Endothelial cell of umbilical vein (primary cell): Measurements from ENCODE around the gene TMEM178A.
"Not testable (repeated sequence)": the region's sequence is repeated elsewhere in the genome, so short reads cannot be mapped to it uniquely, and the experiment has no call there.

Experiments used
- EZH2 ChIP-seq: IDR thresholded peaks from 2 replicates; pipeline ENCODE4 v1.6.1; 2012; ENCODE audit warnings: borderline replicate concordance, low read depth, mild to moderate bottlenecking, moderate library complexity, low read length, inconsistent platforms; ENCODE audit not compliant: severe bottlenecking
- TF ChIP-seq, protein P1 (sequence below): IDR thresholded peaks from 2 replicates; pipeline ENCODE4 v1.6.1; 2011; ENCODE audit not compliant: insufficient read depth, insufficient read length
- TF ChIP-seq, protein P2 (sequence below), 2 donors: IDR thresholded peaks; 1 replicate in 1 of 2; 2 replicates in 1 of 2; pipeline ENCODE4 v1.5.1; 2011; ENCODE audit warnings: low read length in 2 of 2, mild to moderate bottlenecking in 2 of 2, moderate library complexity in 2 of 2, control low read depth in 1 of 2, inconsistent platforms in 1 of 2, low read depth in 1 of 2; ENCODE audit not compliant: insufficient read depth in 1 of 2; ENCODE audit errors: extremely low read depth in 1 of 2

DNA sequence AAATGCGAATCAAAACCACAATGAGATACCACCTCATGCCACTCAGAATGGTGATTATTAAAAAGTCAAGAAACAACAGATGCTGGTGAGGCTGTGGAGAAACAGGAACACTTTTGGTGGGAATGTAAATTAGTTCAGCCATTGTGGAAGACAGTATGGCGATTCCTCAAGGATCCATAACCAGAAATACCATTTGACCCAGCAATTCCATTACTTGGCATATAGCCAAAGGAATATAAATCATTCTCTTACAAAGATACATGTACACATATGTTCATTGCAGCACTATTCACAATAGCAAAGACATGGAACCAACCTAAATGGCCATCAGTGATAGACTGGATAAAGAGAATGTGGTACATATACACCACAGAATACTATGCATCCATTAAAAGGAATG, 9.5 kb upstream of the TMEM178A start:
- TF ChIP-seq, protein P1, sequence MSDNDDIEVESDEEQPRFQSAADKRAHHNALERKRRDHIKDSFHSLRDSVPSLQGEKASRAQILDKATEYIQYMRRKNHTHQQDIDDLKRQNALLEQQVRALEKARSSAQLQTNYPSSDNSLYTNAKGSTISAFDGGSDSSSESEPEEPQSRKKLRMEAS, result not testable (repeated sequence)
- TF ChIP-seq, protein P2, sequence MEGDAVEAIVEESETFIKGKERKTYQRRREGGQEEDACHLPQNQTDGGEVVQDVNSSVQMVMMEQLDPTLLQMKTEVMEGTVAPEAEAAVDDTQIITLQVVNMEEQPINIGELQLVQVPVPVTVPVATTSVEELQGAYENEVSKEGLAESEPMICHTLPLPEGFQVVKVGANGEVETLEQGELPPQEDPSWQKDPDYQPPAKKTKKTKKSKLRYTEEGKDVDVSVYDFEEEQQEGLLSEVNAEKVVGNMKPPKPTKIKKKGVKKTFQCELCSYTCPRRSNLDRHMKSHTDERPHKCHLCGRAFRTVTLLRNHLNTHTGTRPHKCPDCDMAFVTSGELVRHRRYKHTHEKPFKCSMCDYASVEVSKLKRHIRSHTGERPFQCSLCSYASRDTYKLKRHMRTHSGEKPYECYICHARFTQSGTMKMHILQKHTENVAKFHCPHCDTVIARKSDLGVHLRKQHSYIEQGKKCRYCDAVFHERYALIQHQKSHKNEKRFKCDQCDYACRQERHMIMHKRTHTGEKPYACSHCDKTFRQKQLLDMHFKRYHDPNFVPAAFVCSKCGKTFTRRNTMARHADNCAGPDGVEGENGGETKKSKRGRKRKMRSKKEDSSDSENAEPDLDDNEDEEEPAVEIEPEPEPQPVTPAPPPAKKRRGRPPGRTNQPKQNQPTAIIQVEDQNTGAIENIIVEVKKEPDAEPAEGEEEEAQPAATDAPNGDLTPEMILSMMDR (IDR thresholded peaks at IDR 0.05; ENCODE audit: extremely low read depth in 1 of 2, insufficient read depth in 1 of 2, low read depth in 1 of 2, low read length in 2 of 2), result not testable (repeated sequence)
- not testable (repeated sequence) for TF ChIP-seq EZH2
